SK-N-SH (cell line): ENCODE measurements around the gene SMIM44. TPM values are rescaled to one million over a fixed set of nuclear protein-coding genes. Genes with fewer than 3 reads are reported as not detected.
A peak's percentile ranks its signal among the peaks of the same experiment; 100 is the strongest.

ENCODE experiments used
- CTCF ChIA-PET: fragments of 300-600, 350-600 bp; formaldehyde crosslinking; extraction: SDS; loops from one replicate; lab custom pipeline; 2021; lab: Yijun Ruan, JAX
- POLR2A ChIA-PET: fragments of 350-600 bp; sonication (Branson Sonifier 250); formaldehyde crosslinking; extraction: SDS; loops from one replicate; lab custom pipeline; 2020; ENCODE audit warnings: antibody characterized with exemption, inconsistent platforms; lab: Yijun Ruan, JAX
- DNase-seq: peaks from one replicate; pipeline ENCODE4 v3.0.0; 2012
- H2AFZ ChIP-seq: fragments of 200-600 bp; sonication (generic); 2 replicates; pipeline ENCODE4 v1.8.1; 2016; ENCODE audit warnings: antibody characterized with exemption, mild to moderate bottlenecking, low read depth
- H3F3A ChIP-seq: fragments of 200-600 bp; sonication (generic); replicated peaks from 2 replicates; pipeline ENCODE3; 2016; ENCODE audit warnings: antibody characterized with exemption, mild to moderate bottlenecking; ENCODE audit not compliant: insufficient read depth
- H3K27ac ChIP-seq, 2 experiments: fragments of 200-500 bp in 1 of 2; fragments of 200-600 bp in 1 of 2; sonication (Bioruptor generic) in 1 of 2; sonication (generic), shearing (Covaris generic) in 1 of 2; 2 replicates each; pipeline versions ENCODE4 v1.5.1 to v1.6.1; 2014 to 2016; ENCODE audit warnings: low read depth in 2 of 2, inconsistent platforms in 1 of 2, low read length in 1 of 2, mild to moderate bottlenecking in 1 of 2, mixed read lengths in 1 of 2
- H3K27me3 ChIP-seq: fragments of 200-600 bp; sonication (generic), shearing (Covaris generic); 2 replicates; pipeline ENCODE4 v1.6.1; 2016; ENCODE audit warnings: mixed run types; ENCODE audit not compliant: insufficient read depth
- H3K36me3 ChIP-seq, 2 experiments: fragments of 200-500 bp in 1 of 2; fragments of 200-600 bp in 1 of 2; sonication (Bioruptor generic) in 1 of 2; sonication (generic) in 1 of 2; replicated peaks in 1 of 2; 2 replicates each; pipeline versions ENCODE3 to v1.5.1; 2014 to 2016; ENCODE audit warnings: low read length in 1 of 2, mild to moderate bottlenecking in 1 of 2; ENCODE audit not compliant: insufficient read depth in 2 of 2, control insufficient read depth in 1 of 2
- H3K4me1 ChIP-seq, 2 experiments: fragments of 200-500 bp in 1 of 2; fragments of 200-600 bp in 1 of 2; sonication (Bioruptor generic) in 1 of 2; sonication (generic), shearing (Covaris generic) in 1 of 2; 2 replicates each; pipeline versions ENCODE4 v1.5.1 to v1.6.1; 2014 to 2016; ENCODE audit warnings: low read depth in 1 of 2, low read length in 1 of 2, mixed run types in 1 of 2; ENCODE audit not compliant: insufficient read depth in 2 of 2, control insufficient read depth in 1 of 2
- H3K4me2 ChIP-seq: fragments of 200-600 bp; sonication (generic), shearing (Covaris generic); 2 replicates; pipeline ENCODE4 v1.6.1; 2017; ENCODE audit warnings: mixed run types
- H3K4me3 ChIP-seq, 2 experiments: fragments of 200-500 bp in 1 of 2; fragments of 200-600 bp in 1 of 2; sonication (Bioruptor generic) in 1 of 2; sonication (generic), shearing (Covaris generic) in 1 of 2; 2 replicates each; pipeline versions ENCODE4 v1.5.1 to v1.8.1; 2014 to 2016; ENCODE audit warnings: low read depth in 2 of 2, inconsistent platforms in 1 of 2, low read length in 1 of 2, mild to moderate bottlenecking in 1 of 2, mixed read lengths in 1 of 2, moderate library complexity in 1 of 2
- H3K79me2 ChIP-seq: fragments of 200-600 bp; sonication (generic); 2 replicates; pipeline ENCODE4 v1.8.1; 2017; ENCODE audit warnings: mild to moderate bottlenecking; ENCODE audit not compliant: insufficient read depth
- H3K9ac ChIP-seq: fragments of 200-600 bp; sonication (generic); 2 replicates; pipeline ENCODE4 v1.6.1; 2017; ENCODE audit warnings: mixed run types
- H3K9me2 ChIP-seq: fragments of 200-600 bp; sonication (generic); 2 replicates; pipeline ENCODE4 v1.6.1; 2017; ENCODE audit warnings: mixed run types
- H3K9me3 ChIP-seq: fragments of 200-600 bp; sonication (generic); 2 replicates; pipeline ENCODE4 v1.6.1; 2017; ENCODE audit warnings: mixed run types, mild to moderate bottlenecking, moderate library complexity
- H4K20me1 ChIP-seq: fragments of 200-600 bp; sonication (generic); 2 replicates; pipeline ENCODE4 v1.6.1; 2017; ENCODE audit warnings: mild to moderate bottlenecking, mixed run types; ENCODE audit not compliant: insufficient read depth
- CHD2 ChIP-seq: fragments of 150-350 bp; IDR thresholded peaks from 2 replicates; pipeline ENCODE4 v1.6.1; 2018; ENCODE audit warnings: low read length; ENCODE audit not compliant: partially characterized antibody
- ELF1 ChIP-seq: IDR thresholded peaks from 2 replicates; pipeline ENCODE4 v1.4.0; 2012
- EP300 ChIP-seq, 2 experiments: IDR thresholded peaks; 2 replicates each; pipeline versions ENCODE4 v1.4.0 to v1.6.1; 2012; ENCODE audit warnings: borderline replicate concordance in 1 of 2, low read depth in 1 of 2, low read length in 1 of 2
- EZH2phosphoT487 ChIP-seq: fragments of 200-600 bp; sonication (generic); IDR thresholded peaks from 2 replicates; pipeline ENCODE4 v1.6.1; 2017; ENCODE audit warnings: low read depth, mixed run types, mild to moderate bottlenecking, antibody characterized with exemption, moderate library complexity, borderline replicate concordance
- FOXJ3 ChIP-seq: sonication (generic); formaldehyde crosslinking; IDR thresholded peaks from 2 replicates; pipeline ENCODE4 v1.5.1; 2020; ENCODE audit warnings: mild to moderate bottlenecking, missing genetic modification reagents
- FOXM1 ChIP-seq: IDR thresholded peaks from 2 replicates; pipeline ENCODE4 v1.4.0; 2012; ENCODE audit warnings: low read depth, mild to moderate bottlenecking
- GATA2 ChIP-seq: sonication (generic); formaldehyde crosslinking; IDR thresholded peaks from 2 replicates; pipeline ENCODE4 v1.5.0; 2020; ENCODE audit warnings: mild to moderate bottlenecking, missing genetic modification reagents
- JUND ChIP-seq: IDR thresholded peaks from 2 replicates; pipeline ENCODE4 v1.4.0; 2012
- MEF2A ChIP-seq: IDR thresholded peaks from 2 replicates; pipeline ENCODE4 v1.4.0; 2012; ENCODE audit warnings: low read depth, borderline replicate concordance
- MXI1 ChIP-seq: IDR thresholded peaks from 2 replicates; pipeline ENCODE4 v1.6.1; 2012; ENCODE audit warnings: mild to moderate bottlenecking, low read depth, low read length, improper control_type of control experiment
- NFIC ChIP-seq: IDR thresholded peaks from 2 replicates; pipeline ENCODE4 v1.4.0; 2012; ENCODE audit warnings: borderline replicate concordance
- PBX3 ChIP-seq: IDR thresholded peaks from 2 replicates; pipeline ENCODE4; 2012
- POLR2AphosphoS5 ChIP-seq: IDR thresholded peaks from 2 replicates; pipeline ENCODE4 v1.6.1; 2012; ENCODE audit warnings: low read depth, low read length
- RAD21 ChIP-seq: IDR thresholded peaks from 2 replicates; pipeline ENCODE4 v1.6.1; 2012; ENCODE audit warnings: mild to moderate bottlenecking, low read length
- RCOR1 ChIP-seq: fragments of 150-350 bp; IDR thresholded peaks from 2 replicates; pipeline ENCODE4 v1.6.1; 2017; ENCODE audit warnings: antibody characterized with exemption, low read length
- REST ChIP-seq: IDR thresholded peaks from 2 replicates; pipeline ENCODE4 v1.6.1; 2012; ENCODE audit warnings: mild to moderate bottlenecking, low read depth, low read length, moderate library complexity
- RFX5 ChIP-seq: IDR thresholded peaks from 2 replicates; pipeline ENCODE4 v1.6.1; 2012; ENCODE audit warnings: mild to moderate bottlenecking, improper control_type of control experiment, low read length
- RXRA ChIP-seq: IDR thresholded peaks from 2 replicates; pipeline ENCODE4 v1.4.0; 2012; ENCODE audit warnings: low read depth, mild to moderate bottlenecking, borderline replicate concordance
- SIN3A ChIP-seq: IDR thresholded peaks from 2 replicates; pipeline ENCODE4 v1.6.1; 2012; ENCODE audit warnings: low read depth, mild to moderate bottlenecking, low read length, moderate library complexity, borderline replicate concordance
- TEAD4 ChIP-seq: IDR thresholded peaks from 2 replicates; pipeline ENCODE4 v1.4.0; 2012; ENCODE audit warnings: mild to moderate bottlenecking, borderline replicate concordance; ENCODE audit not compliant: insufficient read depth
- YY1 ChIP-seq: IDR thresholded peaks from 2 replicates; pipeline ENCODE4 v1.4.0; 2012; ENCODE audit warnings: low read depth, mild to moderate bottlenecking
- ZBTB33 ChIP-seq: IDR thresholded peaks from 2 replicates; pipeline ENCODE4 v1.4.0; 2012; ENCODE audit warnings: low read depth, borderline replicate concordance
- WGBS: methylation state at CpG from one replicate; pipeline ENCODE4 v1.1.6; 2017; ENCODE audit warnings: low lambda C conversion rate; 5-methylcytosine and 5-hydroxymethylcytosine counted together
- polyA plus RNA-seq, 3 experiments: library from polyadenylated mRNA; depleted of rRNA; stranded (reverse); fragments of >200 nt; gene quantifications; 2 replicates each; pipeline ENCODE4 v1.2.3, GENCODE V29; 2012
- TF ChIP-seq, protein P1 (sequence below): IDR thresholded peaks from 2 replicates; pipeline ENCODE4 v1.4.0; 2012; ENCODE audit warnings: low read depth
- TF ChIP-seq, protein P2 (sequence below): IDR thresholded peaks from 2 replicates; pipeline ENCODE4 v1.4.0; 2012; ENCODE audit warnings: low read depth, borderline replicate concordance
- TF ChIP-seq, protein P3 (sequence below): fragments of 150-350 bp; IDR thresholded peaks from 2 replicates; pipeline ENCODE4 v1.6.1; 2017; ENCODE audit warnings: antibody characterized with exemption, low read length, low read depth, borderline replicate concordance

The SMIM44 gene
- polyA plus RNA-seq, 1 of the 3 experiments (the other 2 are of a cell fraction): not detected

DNA sequence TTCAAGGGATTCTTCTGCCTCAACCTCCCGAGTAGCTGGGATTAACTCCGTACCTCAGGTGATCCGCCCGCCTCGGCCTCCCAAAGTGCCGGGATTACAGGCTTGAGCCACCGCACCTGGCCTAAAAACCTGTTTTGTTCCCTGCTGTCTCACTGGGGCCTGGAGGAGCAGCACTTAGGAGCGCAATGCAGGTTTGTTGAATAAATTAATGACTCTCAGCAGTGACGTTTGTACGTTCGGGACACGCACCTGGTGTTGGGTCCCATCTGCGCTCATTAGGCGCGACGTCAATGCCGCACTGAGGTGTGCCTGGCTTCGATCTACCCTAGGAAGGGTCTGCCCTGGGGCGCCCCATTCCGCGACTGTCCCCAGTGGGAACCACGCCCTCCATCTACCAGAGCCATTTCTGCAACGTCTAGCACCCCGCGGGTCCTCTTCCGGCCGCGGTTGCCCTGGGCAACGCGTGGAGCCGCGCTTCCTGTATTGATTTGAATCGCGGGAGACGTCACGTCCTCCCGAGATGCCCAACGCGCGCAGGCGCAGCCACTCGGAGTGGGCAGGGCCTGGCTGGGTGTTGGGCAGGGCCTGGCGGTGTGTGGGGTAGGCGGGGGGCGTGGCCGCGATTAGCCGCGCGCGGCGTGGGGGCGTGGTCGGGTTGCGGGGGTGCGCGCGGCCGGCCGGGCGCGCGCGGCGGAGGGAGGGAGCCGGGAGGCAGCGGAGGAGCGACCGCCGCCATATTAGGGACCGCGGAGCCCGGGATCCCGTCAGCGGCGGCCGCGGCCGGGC lies 22.6 kb upstream of the SMIM44 start, which contains the start of gene FZR1:
Gene FZR1, plus strand, starts transcription at position 714 of the 786 bp plus-strand sequence. CDS start 16,679 bp downstream, outside the sequence.
- peaks cover 20% of the 10 kb centered on the region for H3F3A ChIP-seq
- ChIA-PET POLR2A (interaction anchor here (1.4 kb wide), 1 partner anchor 14 kb away, joined by 3 read pairs; no protein-coding TSS in a partner anchor), CTCF (interaction anchor here (1.5 to 1.7 kb wide), 2 partner anchors 33 to 80 kb away, joined by 3 to 9 read pairs; partner anchors contain the start of genes GIPC3 and TEKTIP1)
- TF ChIP-seq ZBTB33 (no peak), REST (no peak), MEF2A (no peak), SIN3A (peak; percentile 86; the same call in 1 of the 2 replicates), FOXM1 (peak; percentile 100), JUND (no peak), MXI1 (peak; percentile 87), RCOR1 (no peak), TEAD4 (no peak), RFX5 (no peak), EZH2phosphoT487 (no peak), RXRA (no peak), CHD2 (peak; percentile 66), GATA2 (peak; percentile 94), RAD21 (no peak), NFIC (no peak), YY1 (peak; percentile 79; the same call in 1 of the 2 replicates), PBX3 (no peak), ELF1 (peak; percentile 96), EP300 (IDR thresholded peaks at IDR 0.05; ENCODE audit: borderline replicate concordance in 1 of 2, low read depth in 1 of 2, low read length in 1 of 2) (no peak), FOXJ3 (no peak), POLR2AphosphoS5 (peak; percentile 64)
- TF ChIP-seq, protein P1, sequence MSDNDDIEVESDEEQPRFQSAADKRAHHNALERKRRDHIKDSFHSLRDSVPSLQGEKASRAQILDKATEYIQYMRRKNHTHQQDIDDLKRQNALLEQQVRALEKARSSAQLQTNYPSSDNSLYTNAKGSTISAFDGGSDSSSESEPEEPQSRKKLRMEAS: peak; percentile 93
- TF ChIP-seq, protein P2, sequence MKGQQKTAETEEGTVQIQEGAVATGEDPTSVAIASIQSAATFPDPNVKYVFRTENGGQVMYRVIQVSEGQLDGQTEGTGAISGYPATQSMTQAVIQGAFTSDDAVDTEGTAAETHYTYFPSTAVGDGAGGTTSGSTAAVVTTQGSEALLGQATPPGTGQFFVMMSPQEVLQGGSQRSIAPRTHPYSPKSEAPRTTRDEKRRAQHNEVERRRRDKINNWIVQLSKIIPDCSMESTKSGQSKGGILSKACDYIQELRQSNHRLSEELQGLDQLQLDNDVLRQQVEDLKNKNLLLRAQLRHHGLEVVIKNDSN: no peak
- TF ChIP-seq, protein P3, sequence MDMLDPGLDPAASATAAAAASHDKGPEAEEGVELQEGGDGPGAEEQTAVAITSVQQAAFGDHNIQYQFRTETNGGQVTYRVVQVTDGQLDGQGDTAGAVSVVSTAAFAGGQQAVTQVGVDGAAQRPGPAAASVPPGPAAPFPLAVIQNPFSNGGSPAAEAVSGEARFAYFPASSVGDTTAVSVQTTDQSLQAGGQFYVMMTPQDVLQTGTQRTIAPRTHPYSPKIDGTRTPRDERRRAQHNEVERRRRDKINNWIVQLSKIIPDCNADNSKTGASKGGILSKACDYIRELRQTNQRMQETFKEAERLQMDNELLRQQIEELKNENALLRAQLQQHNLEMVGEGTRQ: no peak

More for the DNA sequence above, 22.6 kb upstream of the SMIM44 start, which contains the start of gene FZR1:
- H3K4me3 ChIP-seq: peak within 1 kb of the TSS; percentile 69 to 91
- peaks cover 47% of the 10 kb centered on the region for H3K79me2 ChIP-seq
- H3K27ac ChIP-seq: peak within 1 kb of the TSS; percentile 80 to 81
- 10% methylated on average over 10 of the region's 79 CpGs for WGBS
- H3K9me3 ChIP-seq: no peaks in the 10 kb centered on the region
- H2AFZ ChIP-seq: peak within 1 kb of the TSS; percentile 89
- peak within 1 kb of the TSS; percentile 92 for H3K9ac ChIP-seq
- H3K4me2 ChIP-seq: peak within 1 kb of the TSS; percentile 98
- H3K27me3 ChIP-seq: no peaks in the 10 kb centered on the region
- no peaks in the 10 kb centered on the region for H3K9me2 ChIP-seq
- peaks cover 32% of the 10 kb centered on the region for H4K20me1 ChIP-seq
- peak; percentile 100 for DNase-seq
- H3K4me1 ChIP-seq: peaks cover 11% of the 10 kb centered on the region in 2 experiments; a peak in 2 of 4 replicates
- no peaks in the 10 kb centered on the region for H3K36me3 ChIP-seq
